K562 (cell line): ENCODE measurements around the gene ZP1. TPM values are rescaled to one million over a fixed set of nuclear protein-coding genes. Genes with fewer than 3 reads are reported as not detected.
A peak's percentile ranks its signal among the peaks of the same experiment; 100 is the strongest.

Source experiments
- ATAC-seq: fragments of 200-7000 bp; cut with Tn5 transposase; 3 replicates; pipeline ENCODE4 v1.9.1; 2020; ENCODE audit warnings: moderate library complexity
- BruUV-seq: library from RNA; stranded (reverse); fragments of 400-500 nt; replicated peaks from 2 replicates; lab custom pipeline; 2021; lab: Mats Ljungman, UMichigan
- CTCF ChIA-PET: fragments of 300-600 bp; formaldehyde crosslinking; extraction: SDS; loops from one replicate; lab custom pipeline; 2021; ENCODE audit warnings: low intra/inter-chr PET ratio; lab: Yijun Ruan, JAX
- POLR2A ChIA-PET: fragments of 300-600, 350-650 bp; sonication (Branson Sonifier 250); formaldehyde crosslinking; extraction: SDS; loops from one replicate; lab custom pipeline; 2021; ENCODE audit warnings: antibody characterized with exemption, inconsistent platforms; lab: Yijun Ruan, JAX
- DNase-seq, 4 experiments: peaks; one replicate each; pipeline versions ENCODE4 v3.0.0 to v3.0.0-alpha.2; 2011 to 2018; ENCODE audit warnings: low spot score in 3 of 4, mixed read lengths in 3 of 4; ENCODE audit errors: extremely low read depth in 1 of 4
- FAIRE-seq: peaks from 2 replicates; lab custom pipeline; 2011; peaks lifted over from hg19 to GRCh38; lab: Jason Lieb, UNC
- H2AFZ ChIP-seq: 2 replicates; pipeline ENCODE4 v1.6.0; 2011; ENCODE audit warnings: low read depth, low read length, control low read depth, inconsistent platforms
- H3K27ac ChIP-seq: fragments of 200-600 bp; 3 replicates; pipeline ENCODE4 v1.8.0; 2011; ENCODE audit warnings: low read depth, mild to moderate bottlenecking, control low read depth, inconsistent platforms, low read length, moderate library complexity, mixed read lengths; ENCODE audit errors: extremely low read depth
- H3K27me3 ChIP-seq, 2 experiments: fragments of 300-600 bp in 1 of 2; 2 replicates in 1 of 2; 3 replicates in 1 of 2; pipeline versions ENCODE4 v1.6.0 to v1.8.0; 2011; ENCODE audit warnings: inconsistent platforms in 2 of 2, low read length in 2 of 2, mild to moderate bottlenecking in 1 of 2, mixed read lengths in 1 of 2, moderate library complexity in 1 of 2; ENCODE audit not compliant: control insufficient read depth in 2 of 2, insufficient read depth in 2 of 2
- H3K36me3 ChIP-seq: fragments of 300-600 bp; 3 replicates; pipeline ENCODE4 v1.8.0; 2011; ENCODE audit warnings: mild to moderate bottlenecking, low read length, inconsistent platforms; ENCODE audit not compliant: control insufficient read depth, insufficient read depth
- H3K4me1 ChIP-seq, 2 experiments: fragments of 200-600 bp in 1 of 2; replicated peaks in 1 of 2; 2 replicates in 1 of 2; 3 replicates in 1 of 2; pipeline versions ENCODE4 v1.5.1 to v1.8.0; 2011; ENCODE audit warnings: inconsistent platforms in 2 of 2, low read length in 2 of 2, mild to moderate bottlenecking in 1 of 2, mixed read lengths in 1 of 2, moderate library complexity in 1 of 2; ENCODE audit not compliant: control insufficient read depth in 2 of 2, insufficient read depth in 2 of 2
- H3K4me2 ChIP-seq: 2 replicates; pipeline ENCODE4 v1.6.1; 2011; ENCODE audit warnings: low read length, control low read depth, inconsistent platforms, mixed read lengths; ENCODE audit not compliant: insufficient read depth
- H3K4me3 ChIP-seq: fragments of 200-600 bp; sonication (generic), shearing (Covaris generic); 2 replicates; pipeline ENCODE4 v1.5.1; 2016; ENCODE audit warnings: control low read depth, inconsistent platforms
- H3K79me2 ChIP-seq: fragments of 200-600 bp; 3 replicates; pipeline ENCODE4 v1.8.0; 2011; ENCODE audit warnings: low read length, inconsistent platforms; ENCODE audit not compliant: control insufficient read depth, insufficient read depth
- H3K9ac ChIP-seq, 2 experiments: 2 replicates each; pipeline versions ENCODE4 v1.6.0 to v1.6.1; 2011; ENCODE audit warnings: low read depth in 2 of 2, low read length in 2 of 2, control low read depth in 1 of 2, inconsistent platforms in 1 of 2, mild to moderate bottlenecking in 1 of 2, mixed read lengths in 1 of 2; ENCODE audit not compliant: insufficient read depth in 1 of 2
- H3K9me1 ChIP-seq: one replicate; pipeline ENCODE4 v1.6.0; 2011; ENCODE audit warnings: inconsistent platforms, mild to moderate bottlenecking, low read length, moderate library complexity; ENCODE audit not compliant: control insufficient read depth, insufficient read depth
- H3K9me3 ChIP-seq: replicated peaks from 2 replicates; pipeline ENCODE4 v1.5.1; 2011; ENCODE audit warnings: low read depth, low read length, inconsistent platforms; ENCODE audit not compliant: control insufficient read depth, insufficient read depth
- H4K20me1 ChIP-seq: replicated peaks from 2 replicates; pipeline ENCODE4 v1.6.1; 2011; ENCODE audit warnings: low read length, inconsistent platforms, mixed read lengths; ENCODE audit not compliant: control insufficient read depth, insufficient read depth
- MLLT1 ChIP-seq, 2 experiments: fragments of 450-650 bp; IDR thresholded peaks; 2 replicates each; pipeline ENCODE4 v1.6.1; 2016
- POLR2G ChIP-seq: fragments of 200-400 bp; formaldehyde crosslinking; IDR thresholded peaks from 2 replicates; pipeline ENCODE4 v1.6.1; 2017; ENCODE audit warnings: low read depth, mild to moderate bottlenecking, antibody characterized with exemption, low read length, moderate library complexity
- ZZZ3 ChIP-seq: fragments of 450-650 bp; IDR thresholded peaks from 2 replicates; pipeline ENCODE4 v1.6.1; 2016; ENCODE audit warnings: antibody characterized with exemption, mild to moderate bottlenecking, moderate library complexity
- WGBS: fragments of 100-300 bp; shearing (Covaris generic); methylation state at CpG from one replicate; pipeline ENCODE4 v1.1.6; 2016; ENCODE audit warnings: low coverage, mixed read lengths; ENCODE audit not compliant: insufficient coverage; ENCODE audit errors: missing lambda C conversion rate; 5-methylcytosine and 5-hydroxymethylcytosine counted together
- in situ Hi-C: fragments of 300-500 bp; cut with MboI; formaldehyde crosslinking; loops from 4 replicates; pipeline ENCODE4 v1.15.0; 2018; ENCODE audit warnings: inconsistent platforms, mixed read lengths
- intact Hi-C: fragments of 100-400 bp; cut with micrococcal nuclease; formaldehyde crosslinking; loops from 2 replicates; pipeline ENCODE4 v1.14.2; 2022
- polyA plus RNA-seq, 8 experiments: library from polyadenylated mRNA; depleted of rRNA in 4 of 8; stranded (reverse) in 5 of 8; unstranded in 3 of 8; fragments of >200 nt; fragmentation: Nextera tagmentation in 2 of 8; fragmentation: Illumina TruSeq in 1 of 8; extraction: Ambion mirVana in 2 of 8; extraction: Trizol in 1 of 8; gene quantifications; 2 replicates each; pipeline versions ENCODE4 v1.2.1 to v1.2.3, GENCODE V29; 2011 to 2014; ENCODE audit warnings: inconsistent platforms in 1 of 8, missing spikeins in 1 of 8
- total RNA-seq, 7 experiments: library from RNA; depleted of rRNA in 6 of 7; stranded (reverse); fragments of >200 nt in 6 of 7; fragmentation: Illumina TruSeq in 2 of 7; extraction: Trizol in 2 of 7; gene quantifications; 2 replicates each; pipeline versions ENCODE4 v1.2.1 to v1.2.3, GENCODE V29; 2011 to 2021; ENCODE audit warnings: low replicate concordance in 1 of 7

ZP1 gene
- total and polyA plus RNA-seq, 9 of the 15 experiments (the other 6 are each of a cell fraction or from before 2014, with no cell fraction given) = 0.11 to 0.15 TPM; not detected in 7

DNA sequence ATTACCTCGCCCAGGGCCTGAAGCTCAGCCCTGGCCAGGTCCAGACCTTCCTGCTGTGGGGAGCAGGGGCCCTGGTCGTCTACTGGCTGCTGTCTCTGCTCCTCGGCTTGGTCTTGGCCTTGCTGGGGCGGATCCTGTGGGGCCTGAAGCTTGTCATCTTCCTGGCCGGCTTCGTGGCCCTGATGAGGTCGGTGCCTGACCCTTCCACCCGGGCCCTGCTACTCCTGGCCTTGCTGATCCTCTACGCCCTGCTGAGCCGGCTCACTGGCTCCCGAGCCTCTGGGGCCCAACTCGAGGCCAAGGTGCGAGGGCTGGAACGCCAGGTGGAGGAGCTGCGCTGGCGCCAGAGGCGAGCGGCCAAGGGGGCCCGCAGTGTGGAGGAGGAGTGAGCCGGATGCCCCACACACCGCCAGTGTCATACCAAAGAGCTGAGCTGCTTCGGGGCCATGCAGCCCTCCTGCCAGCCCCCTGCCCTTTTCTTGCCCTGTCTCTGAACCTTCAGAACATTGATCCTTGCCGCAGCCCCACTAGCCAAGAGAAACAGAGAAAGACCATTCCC, 54.5 kb downstream of the ZP1 start:
- 0 out of 2 replicates have a peak, but pooled peaks have one; percentile 27 for TF ChIP-seq POLR2G
- TF ChIP-seq MLLT1 (IDR thresholded peaks at IDR 0.05) = no peak
- TF ChIP-seq ZZZ3 = no peak
- Histone ChIP-seq H3K27ac (no peak overlapping the region), H3K4me1 (peaks cover 7 to 22% of the 10 kb centered on the region in 2 experiments; a peak in 4 of 5 replicates), H4K20me1 (peaks cover 5% of the 10 kb centered on the region; the same call in 1 of the 2 replicates), H3K27me3 (peaks cover 22 to 25% of the 10 kb centered on the region in 2 experiments), H3K36me3 (peaks cover 48% of the 10 kb centered on the region), H3K9ac (no peak overlapping the region), H3K4me2 (no peak overlapping the region), H3K9me3 (no peaks in the 10 kb centered on the region), H3K9me1 (no peaks in the 10 kb centered on the region), H3K4me3 (no peak overlapping the region), H3K79me2 (peaks cover 23% of the 10 kb centered on the region; the same call in 2 of the 3 replicates), H2AFZ (no peak overlapping the region)
- no peak for ATAC-seq
- FAIRE-seq = no peak
- ChIA-PET POLR2A (interaction anchor here (1.5 kb wide), 1 partner anchor 8 kb away, joined by 5 read pairs; the partner anchor contains the start of gene TMEM109), CTCF (no interaction called here)
- no TSS peak for BruUV-seq
- in situ Hi-C loops (no loop called here), intact Hi-C loops (no loop called here)
- no peak for DNase-seq
- WGBS = 85% methylated on average over 20 of the region's 23 CpGs
